Large intestine (tissue), 3 donors: ENCODE data around the gene C1orf198. TPM values are rescaled to one million over a fixed set of nuclear protein-coding genes. Genes with fewer than 3 reads are reported as not detected.

Source experiments
- DNase-seq, 2 donors: peaks; one replicate each; pipeline versions ENCODE4 v3.0.0 to v3.0.0-alpha.2; 2013
- H3K27ac ChIP-seq: one replicate; pipeline ENCODE4 v1.5.1; 2013; ENCODE audit warnings: low read length
- H3K27me3 ChIP-seq: 2 replicates; pipeline ENCODE4 v1.6.1; 2013; ENCODE audit warnings: low read length; ENCODE audit not compliant: control insufficient read depth, insufficient read depth
- H3K36me3 ChIP-seq: 2 replicates; pipeline ENCODE4 v1.6.1; 2013; ENCODE audit warnings: low read length; ENCODE audit not compliant: control insufficient read depth, insufficient read depth
- H3K4me1 ChIP-seq: one replicate; pipeline ENCODE4 v1.6.1; 2013; ENCODE audit warnings: low read length; ENCODE audit not compliant: control insufficient read depth, insufficient read depth
- H3K4me3 ChIP-seq: one replicate; pipeline ENCODE4 v1.5.1; 2013; ENCODE audit warnings: low read length
- H3K9me3 ChIP-seq: one replicate; pipeline ENCODE4 v1.6.1; 2013; ENCODE audit warnings: mild to moderate bottlenecking, low read depth, low read length, moderate library complexity; ENCODE audit not compliant: control insufficient read depth
- WGBS: methylation state at CpG from one replicate; pipeline ENCODE4 v1.1.5; 2013; ENCODE audit warnings: low lambda C conversion rate; ENCODE audit not compliant: insufficient coverage; 5-methylcytosine and 5-hydroxymethylcytosine counted together
- polyA plus RNA-seq: library from polyadenylated mRNA; unstranded; fragments of 120-200 nt; gene quantifications from one replicate; pipeline ENCODE4 v1.2.1, GENCODE V29; 2013

Gene C1orf198
- polyA plus RNA-seq, 1 donor, result 36.5 TPM

DNA sequence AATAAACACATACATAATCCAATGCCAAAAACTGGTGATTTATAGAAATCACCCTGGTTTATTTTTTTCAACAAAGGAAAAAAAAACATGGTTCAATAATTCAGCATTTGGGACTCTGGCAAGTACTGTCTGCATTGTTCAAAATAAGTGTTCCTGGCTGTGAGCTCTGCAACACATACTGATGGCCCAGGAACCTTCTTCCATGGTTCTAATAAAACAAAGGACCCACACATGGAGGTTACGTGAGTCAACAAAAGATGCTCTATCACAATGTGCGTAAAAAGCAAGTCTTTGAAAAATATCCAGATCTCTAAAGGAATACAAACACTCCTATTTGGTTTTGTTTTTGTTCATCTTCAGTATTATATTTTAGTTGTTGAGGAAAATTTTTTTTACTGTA lies 37.9 kb upstream of the C1orf198 start:
- Histone ChIP-seq H3K27ac (no peak overlapping the region), H3K4me1 (no peaks in the 10 kb centered on the region), H3K36me3 (peaks cover 25% of the 10 kb centered on the region), H3K4me3 (no peak overlapping the region), H3K9me3 (no peaks in the 10 kb centered on the region), H3K27me3 (no peaks in the 10 kb centered on the region)
- WGBS, result 87% methylated on average over 2 of the region's 2 CpGs
- DNase-seq, result no peak

DNA sequence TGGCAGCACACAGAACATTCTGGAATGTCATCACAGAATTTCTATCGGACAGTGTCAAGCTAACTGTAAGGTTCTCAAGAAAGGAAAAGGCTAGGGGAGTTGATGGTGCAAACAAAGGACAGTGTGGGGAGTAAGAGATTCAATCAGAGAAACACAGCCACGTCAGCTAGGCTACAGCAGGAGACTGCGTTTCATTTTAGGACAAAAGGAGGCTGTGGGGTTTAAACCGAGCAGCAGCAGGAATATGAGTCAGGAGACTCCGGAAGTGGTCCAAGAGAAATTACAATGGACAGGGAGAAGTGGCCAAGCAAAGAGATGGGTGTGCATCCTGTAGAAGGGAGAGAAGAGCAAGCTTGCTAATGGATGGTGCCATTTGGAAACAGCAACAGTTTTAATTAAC lies 37.4 kb upstream of the C1orf198 start:
- Histone ChIP-seq H3K27me3 (no peaks in the 10 kb centered on the region), H3K4me1 (no peaks in the 10 kb centered on the region), H3K9me3 (no peaks in the 10 kb centered on the region), H3K36me3 (peaks cover 25% of the 10 kb centered on the region), H3K4me3 (no peak overlapping the region), H3K27ac (no peak overlapping the region)
- WGBS, result 91% methylated on average over 4 of the region's 5 CpGs
- no peak for DNase-seq

DNA sequence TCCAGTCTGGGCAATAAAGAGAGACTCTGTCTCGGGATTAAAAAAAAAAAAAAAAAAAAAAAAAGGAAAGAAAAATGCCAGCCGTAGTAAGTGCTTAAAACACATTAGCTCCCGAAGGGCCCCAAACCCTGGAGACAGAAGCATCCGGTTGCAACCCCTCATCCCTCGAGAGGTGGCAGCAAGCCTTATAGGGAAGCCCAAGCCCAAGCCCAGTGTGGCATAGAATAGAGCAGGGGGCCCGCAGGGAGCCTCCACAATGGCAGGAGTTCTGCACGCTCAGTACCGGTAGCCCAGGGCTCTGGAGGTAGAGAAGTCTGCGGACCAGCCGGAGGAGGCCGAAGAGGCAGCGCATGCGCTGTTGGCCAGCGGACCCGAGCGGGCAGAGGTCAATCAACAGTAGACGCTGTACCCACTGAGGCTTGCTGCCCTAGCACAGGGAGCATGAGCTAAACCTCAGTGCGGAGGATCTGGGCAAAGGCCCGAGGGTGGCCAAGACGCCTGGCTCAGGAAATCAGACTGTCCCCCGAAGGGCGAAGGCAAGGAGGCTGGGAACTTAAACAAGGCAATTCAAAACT lies 34.1 kb upstream of the C1orf198 start:
- no peak for DNase-seq
- no CpG with 5 or more reads among the region's 22 CpGs for WGBS
- H3K4me3 ChIP-seq, result no peak overlapping the region
- H3K27me3 ChIP-seq, result no peaks in the 10 kb centered on the region
- no peaks in the 10 kb centered on the region for H3K9me3 ChIP-seq
- no peaks in the 10 kb centered on the region for H3K4me1 ChIP-seq
- H3K27ac ChIP-seq, result no peak overlapping the region
- peaks cover 9% of the 10 kb centered on the region for H3K36me3 ChIP-seq

DNA sequence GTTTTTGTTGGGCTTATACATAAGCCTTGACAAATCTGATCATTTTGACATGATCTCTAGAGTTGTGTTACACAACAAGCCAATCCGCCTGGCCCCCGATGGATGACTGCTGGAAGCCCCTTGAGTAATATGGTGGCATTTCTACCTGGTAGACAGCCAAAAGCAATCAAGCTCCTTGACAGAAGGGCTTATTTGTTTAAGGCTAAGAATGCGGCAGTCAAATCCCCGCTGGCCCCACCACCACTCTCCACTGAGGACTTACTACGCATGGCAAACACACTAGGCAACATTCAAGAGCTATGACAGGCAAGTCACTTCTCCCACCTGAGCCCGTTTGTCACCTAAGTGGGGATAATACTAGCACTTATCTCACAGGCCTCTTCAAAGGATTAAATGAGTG lies 33.4 kb upstream of the C1orf198 start:
- no peak overlapping the region for H3K27ac ChIP-seq

DNA sequence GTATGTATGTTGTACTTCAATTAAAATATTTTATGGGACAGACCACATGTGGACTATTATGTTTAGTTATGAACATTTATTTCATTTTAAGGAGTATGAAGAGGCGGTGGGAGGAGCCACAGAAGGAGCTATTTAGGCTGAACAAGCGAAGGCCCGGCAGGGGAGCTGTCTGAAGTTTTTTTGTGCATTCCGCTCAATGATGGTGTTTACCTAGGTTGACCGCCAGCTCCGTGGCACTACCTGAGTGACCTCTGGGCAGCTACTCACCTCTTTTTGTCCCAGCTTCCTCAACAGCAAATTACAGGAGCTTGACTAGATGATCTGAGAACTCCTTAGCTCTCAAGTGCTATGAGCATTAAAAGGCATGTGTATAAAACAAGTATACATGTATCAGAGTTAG lies 32.7 kb upstream of the C1orf198 start:
- Histone ChIP-seq H3K9me3 (no peaks in the 10 kb centered on the region), H3K27ac (no peak overlapping the region), H3K36me3 (peaks cover 9% of the 10 kb centered on the region), H3K27me3 (no peaks in the 10 kb centered on the region), H3K4me1 (no peaks in the 10 kb centered on the region), H3K4me3 (no peak overlapping the region)
- no peak for DNase-seq
- 100% methylated on average over 1 of the region's 6 CpGs for WGBS

More for the DNA sequence above, 33.4 kb upstream of the C1orf198 start:
- no CpG with 5 or more reads among the region's 6 CpGs for WGBS
- Histone ChIP-seq H3K27me3 (no peaks in the 10 kb centered on the region), H3K4me1 (no peaks in the 10 kb centered on the region), H3K9me3 (no peaks in the 10 kb centered on the region), H3K4me3 (no peak overlapping the region), H3K36me3 (peaks cover 9% of the 10 kb centered on the region)
- no peak for DNase-seq

DNA sequence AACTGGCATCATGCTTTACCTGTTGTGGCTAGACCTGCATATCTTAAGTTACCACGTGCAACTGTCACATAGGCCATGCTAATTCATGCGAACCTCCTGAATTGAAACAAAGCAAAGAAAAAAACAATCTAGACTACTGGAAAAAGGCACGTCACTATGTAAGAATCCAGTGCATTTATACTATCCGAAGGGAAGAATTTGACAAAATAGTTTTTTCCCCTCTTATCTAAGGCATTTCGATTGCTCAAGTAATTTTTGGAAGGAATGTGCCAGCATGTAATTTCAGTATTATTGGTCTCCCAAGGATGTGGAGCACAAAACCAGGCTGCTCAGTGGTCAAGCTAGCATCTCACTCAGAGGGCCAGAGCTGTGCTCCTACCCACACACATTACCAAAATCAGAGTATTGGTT lies 31.5 kb upstream of the C1orf198 start:
- Histone ChIP-seq H3K27me3 (no peaks in the 10 kb centered on the region), H3K4me3 (no peak overlapping the region), H3K9me3 (no peaks in the 10 kb centered on the region), H3K4me1 (no peaks in the 10 kb centered on the region), H3K36me3 (peaks cover 5% of the 10 kb centered on the region), H3K27ac (no peak overlapping the region)
- 83% methylated on average over 1 of the region's 5 CpGs for WGBS
- no peak for DNase-seq

DNA sequence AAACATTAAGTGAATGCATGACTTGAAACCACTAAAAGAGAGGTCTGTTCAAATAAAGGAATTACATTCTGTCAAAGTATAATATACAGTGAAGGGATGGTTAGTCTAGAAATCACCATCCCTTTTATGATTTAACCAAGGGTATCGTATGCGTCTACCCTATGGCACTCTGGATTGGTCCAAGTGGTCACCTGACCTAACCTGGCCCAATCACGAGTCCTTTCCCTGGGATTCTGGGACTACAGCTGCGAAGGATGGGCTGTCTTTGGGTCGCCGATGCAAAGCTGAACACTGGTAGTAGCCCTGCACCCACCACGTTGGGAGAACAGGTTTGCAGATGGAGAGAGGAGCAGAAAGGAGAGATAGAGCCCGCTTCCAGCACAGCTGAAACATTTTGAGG lies 30.4 kb upstream of the C1orf198 start:
- no peak overlapping the region for H3K27ac ChIP-seq
- no peaks in the 10 kb centered on the region for H3K9me3 ChIP-seq
- no peak for DNase-seq
- H3K4me1 ChIP-seq, result no peaks in the 10 kb centered on the region
- H3K4me3 ChIP-seq, result no peak overlapping the region
- H3K27me3 ChIP-seq, result no peaks in the 10 kb centered on the region
- WGBS, result 100% methylated on average over 1 of the region's 8 CpGs
- peaks cover under 1% of the 10 kb centered on the region for H3K36me3 ChIP-seq

DNA sequence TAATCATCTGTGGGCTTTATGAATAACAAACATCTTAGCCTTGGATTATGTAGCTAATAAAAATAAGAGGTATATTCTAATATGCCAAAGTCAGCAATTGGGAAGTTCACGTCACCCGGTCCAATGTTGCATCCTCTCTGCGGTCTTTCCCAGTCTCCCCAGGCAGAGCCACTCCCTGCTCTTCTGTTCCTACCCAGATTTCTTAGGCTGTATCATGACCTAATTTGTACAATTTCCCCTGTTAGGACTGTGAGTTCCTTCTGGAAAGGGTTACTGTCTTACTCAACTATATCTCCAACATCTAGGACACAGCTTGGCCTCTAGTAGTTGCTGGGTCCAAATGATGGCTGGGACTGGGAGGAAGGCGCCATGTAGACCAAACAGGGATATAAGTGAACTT lies 29.8 kb upstream of the C1orf198 start:
- H3K9me3 ChIP-seq, result no peaks in the 10 kb centered on the region
- H3K36me3 ChIP-seq, result no peaks in the 10 kb centered on the region
- no peak for DNase-seq
- H3K27ac ChIP-seq, result no peak overlapping the region
- H3K4me1 ChIP-seq, result no peaks in the 10 kb centered on the region
- no peaks in the 10 kb centered on the region for H3K27me3 ChIP-seq
- no peak overlapping the region for H3K4me3 ChIP-seq
- WGBS, result no CpG with 5 or more reads among the region's 4 CpGs

DNA sequence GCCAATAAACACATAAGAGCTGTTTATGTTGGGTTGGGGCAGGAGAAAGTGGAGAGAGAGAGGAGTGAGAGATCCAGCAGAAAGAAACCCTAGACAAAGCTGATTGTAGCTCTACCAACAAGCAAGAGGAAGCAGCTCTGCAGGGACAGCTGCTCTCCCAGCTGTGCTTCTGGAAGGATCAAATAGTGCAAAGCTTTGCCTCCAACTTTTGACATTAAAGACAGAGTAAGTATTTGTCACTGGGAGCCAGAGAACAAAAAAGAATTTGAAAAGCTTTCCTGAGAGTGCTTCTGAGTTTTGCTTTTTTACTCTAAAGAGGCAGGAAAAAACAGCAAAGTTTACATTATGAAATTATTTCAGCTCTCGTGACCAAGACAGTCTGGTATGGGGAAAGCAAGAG lies 28.5 kb upstream of the C1orf198 start:
- H3K9me3 ChIP-seq, result no peaks in the 10 kb centered on the region
- no CpG with 5 or more reads among the region's 1 CpG for WGBS
- no peaks in the 10 kb centered on the region for H3K36me3 ChIP-seq
- H3K4me3 ChIP-seq, result no peak overlapping the region
- no peaks in the 10 kb centered on the region for H3K4me1 ChIP-seq
- DNase-seq, result no peak
- H3K27ac ChIP-seq, result no peak overlapping the region
- H3K27me3 ChIP-seq, result no peaks in the 10 kb centered on the region

DNA sequence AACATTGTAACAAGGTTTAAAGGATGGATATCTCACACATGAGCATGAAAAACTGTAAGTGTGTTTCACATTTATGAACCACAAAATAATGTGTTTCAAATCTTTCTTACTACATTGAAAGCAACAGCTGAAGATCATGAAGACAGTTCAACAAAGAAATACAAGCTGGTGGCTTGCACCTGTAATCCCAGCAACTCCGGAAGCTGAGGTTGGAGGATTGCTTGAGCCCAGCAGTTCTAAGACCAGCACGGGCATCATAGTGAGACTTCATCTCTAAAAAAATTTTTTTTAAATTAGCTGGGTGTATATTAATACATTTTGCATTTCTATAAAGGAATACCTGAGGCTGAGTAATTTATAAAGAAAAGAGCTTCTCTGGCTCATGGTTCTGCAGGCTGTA lies 27.1 kb upstream of the C1orf198 start:
- WGBS, result no CpG with 5 or more reads among the region's 2 CpGs

DNA sequence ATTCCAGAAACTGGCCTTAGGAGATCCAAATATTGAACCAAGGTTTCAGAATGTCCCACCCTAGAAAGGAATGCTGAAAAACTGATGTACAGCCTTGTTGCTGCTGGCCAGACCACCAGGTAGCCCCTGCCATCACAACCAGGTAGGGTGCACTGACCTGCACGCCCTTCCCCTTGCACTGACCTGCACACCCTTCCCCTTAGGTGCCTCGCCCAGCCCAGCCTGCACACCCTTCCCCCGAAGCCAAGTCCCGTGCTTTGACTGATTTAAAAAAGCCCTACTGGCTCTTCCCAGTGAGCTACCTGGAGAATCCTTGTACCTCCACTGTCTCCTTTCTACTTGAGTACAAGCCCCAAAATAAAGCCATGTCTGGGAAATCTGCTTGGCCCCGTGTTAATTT lies 26.3 kb upstream of the C1orf198 start:
- Histone ChIP-seq H3K9me3 (no peaks in the 10 kb centered on the region), H3K27ac (no peak overlapping the region), H3K36me3 (no peaks in the 10 kb centered on the region), H3K4me1 (no peaks in the 10 kb centered on the region), H3K4me3 (no peak overlapping the region), H3K27me3 (no peaks in the 10 kb centered on the region)
- no peak for DNase-seq
- no CpG with 5 or more reads among the region's 5 CpGs for WGBS

More for the DNA sequence above, 27.1 kb upstream of the C1orf198 start:
- Histone ChIP-seq H3K36me3 (no peaks in the 10 kb centered on the region), H3K27ac (no peak overlapping the region), H3K4me3 (no peak overlapping the region), H3K27me3 (no peaks in the 10 kb centered on the region), H3K9me3 (no peaks in the 10 kb centered on the region), H3K4me1 (no peaks in the 10 kb centered on the region)
- no peak for DNase-seq
